Measurements from ENCODE around the gene TAGLN2.

Gene TAGLN2

GRCh38 chr1:159943908-159944622 is 18.8 kb upstream of the TAGLN2 start:
- Mint-ChIP-seq H3K27ac (no peak overlapping the region), H3K9me3 (no peaks in the 10 kb centered on the region), H3K4me3 (no peak overlapping the region), H3K4me1 (peaks cover 11% of the 10 kb centered on the region), H3K36me3 (no peaks in the 10 kb centered on the region), H3K27me3 (peaks cover 91% of the 10 kb centered on the region)
- no peak for DNase-seq
- CTCF ChIA-PET, result interaction anchor here (0.7 to 1.8 kb wide), 5 partner anchors 8 to 146 kb away, joined by 3 to 9 read pairs (median 4); no protein-coding TSS in a partner anchor

- H3K27me3 Mint-ChIP-seq, result peaks cover 98% of the 10 kb centered on the region
- H3K27ac Mint-ChIP-seq, result no peak overlapping the region
- DNase-seq, result no peak
- H3K9me3 Mint-ChIP-seq, result no peaks in the 10 kb centered on the region
- H3K36me3 Mint-ChIP-seq, result no peaks in the 10 kb centered on the region
- peaks cover 13% of the 10 kb centered on the region for H3K4me1 Mint-ChIP-seq
- CTCF ChIA-PET, result interaction anchor here (1.2 to 1.8 kb wide), 3 partner anchors 63 to 145 kb away, joined by 3 to 9 read pairs (median 6); no protein-coding TSS in a partner anchor
- H3K4me3 Mint-ChIP-seq, result no peak overlapping the region
Measured at GRCh38 chr1:159943278-159943640, 18.0 kb upstream of the TAGLN2 start.

- Mint-ChIP-seq H3K4me3 (no peak overlapping the region), H3K27me3 (peaks cover 98% of the 10 kb centered on the region)
- CTCF ChIA-PET, result interaction anchor here (1.0 to 1.8 kb wide), 2 partner anchors 9 to 63 kb away, joined by 3 to 9 read pairs; no protein-coding TSS in a partner anchor
Measured at GRCh38 chr1:159942632-159943277, 17.4 kb upstream of the TAGLN2 start.

GRCh38 chr1:159941591-159942560 is 16.6 kb upstream of the TAGLN2 start:
- Mint-ChIP-seq H3K9me3 (no peaks in the 10 kb centered on the region), H3K36me3 (no peaks in the 10 kb centered on the region), H3K4me3 (no peak overlapping the region), H3K27ac (no peak overlapping the region), H3K27me3 (peaks cover 96% of the 10 kb centered on the region), H3K4me1 (peaks cover 27% of the 10 kb centered on the region)
- no peak for DNase-seq
- CTCF ChIA-PET, result interaction anchor here (1.0 to 19.5 kb wide), 3 partner anchors 8 to 143 kb away, joined by 3 to 301 read pairs (median 9); no protein-coding TSS in a partner anchor

More at GRCh38 chr1:159942632-159943277, 17.4 kb upstream of the TAGLN2 start:
- Mint-ChIP-seq H3K36me3 (no peaks in the 10 kb centered on the region), H3K4me1 (peaks cover 18% of the 10 kb centered on the region), H3K27ac (no peak overlapping the region), H3K9me3 (no peaks in the 10 kb centered on the region)
- DNase-seq, result no peak

GRCh38 chr1:159941141-159941540 is 15.8 kb upstream of the TAGLN2 start:
- CTCF ChIA-PET, result interaction anchor here (2.7 to 19.5 kb wide), 2 partner anchors 64 to 142 kb away, joined by 9 to 301 read pairs; no protein-coding TSS in a partner anchor
- H3K9me3 Mint-ChIP-seq, result no peaks in the 10 kb centered on the region
- H3K27me3 Mint-ChIP-seq, result peaks cover 95% of the 10 kb centered on the region
- no peak overlapping the region for H3K4me3 Mint-ChIP-seq
- no peak overlapping the region for H3K27ac Mint-ChIP-seq
- H3K4me1 Mint-ChIP-seq, result peaks cover 32% of the 10 kb centered on the region
- H3K36me3 Mint-ChIP-seq, result no peaks in the 10 kb centered on the region
- no peak for DNase-seq

GRCh38 chr1:159940006-159940620 is 14.8 kb upstream of the TAGLN2 start:
- no peak overlapping the region for H3K27ac Mint-ChIP-seq
- peaks cover 28% of the 10 kb centered on the region for H3K4me1 Mint-ChIP-seq
- no peak for DNase-seq
- no peaks in the 10 kb centered on the region for H3K36me3 Mint-ChIP-seq
- CTCF ChIA-PET, result interaction anchor here (0.7 to 19.5 kb wide), 7 partner anchors 9 to 141 kb away, joined by 3 to 301 read pairs (median 4); no protein-coding TSS in a partner anchor
- H3K27me3 Mint-ChIP-seq, result peaks cover 94% of the 10 kb centered on the region
- H3K9me3 Mint-ChIP-seq, result no peaks in the 10 kb centered on the region
- no peak overlapping the region for H3K4me3 Mint-ChIP-seq

GRCh38 chr1:159939678-159940002 is 14.3 kb upstream of the TAGLN2 start:
- Mint-ChIP-seq H3K4me1 (peaks cover 23% of the 10 kb centered on the region), H3K36me3 (no peaks in the 10 kb centered on the region), H3K9me3 (no peaks in the 10 kb centered on the region), H3K4me3 (no peak overlapping the region), H3K27ac (no peak overlapping the region), H3K27me3 (peaks cover 94% of the 10 kb centered on the region)
- no peak for DNase-seq
- CTCF ChIA-PET, result interaction anchor here (0.7 to 19.5 kb wide), 9 partner anchors 9 to 140 kb away, joined by 3 to 301 read pairs (median 5); no protein-coding TSS in a partner anchor

- Mint-ChIP-seq H3K27me3 (peaks cover 94% of the 10 kb centered on the region), H3K4me3 (no peak overlapping the region), H3K4me1 (peaks cover 23% of the 10 kb centered on the region), H3K9me3 (no peaks in the 10 kb centered on the region), H3K36me3 (no peaks in the 10 kb centered on the region), H3K27ac (no peak overlapping the region)
- CTCF ChIA-PET, result interaction anchor here (0.7 to 19.5 kb wide), 11 partner anchors 14 to 146 kb away, joined by 3 to 301 read pairs (median 5); no protein-coding TSS in a partner anchor
- DNase-seq, result no peak
Measured at GRCh38 chr1:159938905-159939677, 13.8 kb upstream of the TAGLN2 start.

- Mint-ChIP-seq H3K27ac (no peak overlapping the region), H3K27me3 (peaks cover 88% of the 10 kb centered on the region), H3K36me3 (no peaks in the 10 kb centered on the region), H3K4me3 (no peak overlapping the region), H3K9me3 (no peaks in the 10 kb centered on the region), H3K4me1 (peaks cover 23% of the 10 kb centered on the region)
- DNase-seq, result no peak
- CTCF ChIA-PET, result interaction anchor here (1.0 to 19.5 kb wide), 7 partner anchors 14 to 147 kb away, joined by 3 to 301 read pairs (median 9); partner anchors contain the start of gene TAGLN2
Measured at GRCh38 chr1:159938211-159938852, 13.0 kb upstream of the TAGLN2 start.

GRCh38 chr1:159937054-159937750 is 11.9 kb upstream of the TAGLN2 start:
- Mint-ChIP-seq H3K9me3 (no peaks in the 10 kb centered on the region), H3K4me3 (no peak overlapping the region), H3K4me1 (peaks cover 23% of the 10 kb centered on the region), H3K27ac (no peak overlapping the region), H3K27me3 (peaks cover 85% of the 10 kb centered on the region), H3K36me3 (no peaks in the 10 kb centered on the region)
- CTCF ChIA-PET, result interaction anchor here (0.9 to 19.5 kb wide), 8 partner anchors 7 to 141 kb away, joined by 4 to 301 read pairs (median 7); partner anchors contain the start of genes IGSF9 and TAGLN2
- peak; percentile 35 for DNase-seq

GRCh38 chr1:159936273-159936904 is 11.1 kb upstream of the TAGLN2 start:
- Mint-ChIP-seq H3K9me3 (no peaks in the 10 kb centered on the region), H3K27me3 (peaks cover 84% of the 10 kb centered on the region), H3K36me3 (no peaks in the 10 kb centered on the region), H3K27ac (no peak overlapping the region), H3K4me1 (peaks cover 23% of the 10 kb centered on the region), H3K4me3 (no peak overlapping the region)
- CTCF ChIA-PET, result interaction anchor here (0.9 to 19.5 kb wide), 9 partner anchors 8 to 143 kb away, joined by 3 to 301 read pairs (median 5); partner anchors contain the start of genes IGSF9 and TAGLN2
- peak; percentile 88 for DNase-seq

Data from activated naive CD4-positive, alpha-beta T cell treated with anti-CD3 and anti-CD28 coated beads, Interleukin-2, amount 10 ng/mL, durations not matched to agents 7 days and 5 days (primary cell).